A549 (cell line): ENCODE results near the gene SIRT3.

Source experiments
- EP300 ChIP-seq, 2 experiments: fragments of >200 bp; sonication (Bioruptor Twin); formaldehyde crosslinking; IDR thresholded peaks; 2 replicates in 1 of 2; 3 replicates in 1 of 2; pipeline ENCODE4 v1.6.1; 2016 to 2017
- JUN ChIP-seq, 2 experiments: fragments of >200 bp; sonication (Bioruptor Twin); formaldehyde crosslinking; IDR thresholded peaks; 2 replicates in 1 of 2; 3 replicates in 1 of 2; pipeline ENCODE4 v1.6.1; 2016 to 2017
- JUNB ChIP-seq: fragments of >200 bp; sonication (Bioruptor Twin); formaldehyde crosslinking; IDR thresholded peaks from 2 replicates; pipeline ENCODE4 v1.6.1; 2016
- RCOR1 ChIP-seq: fragments of 150-350 bp; IDR thresholded peaks from 2 replicates; pipeline ENCODE4 v1.6.1; 2014; ENCODE audit warnings: antibody characterized with exemption, low read length, low read depth

- TF ChIP-seq EP300 (IDR thresholded peaks at IDR 0.05) (no peak), JUNB (no peak), RCOR1 (no peak), JUN (IDR thresholded peaks at IDR 0.05) (no peak)
These were observed 37.8 kb downstream of the SIRT3 start for GRCh38 chr11:198236-198806.
